ENCODE measurements around the gene CREM.
A peak's percentile ranks its signal among the peaks of the same experiment; 100 is the strongest.

The CREM gene

DNA sequence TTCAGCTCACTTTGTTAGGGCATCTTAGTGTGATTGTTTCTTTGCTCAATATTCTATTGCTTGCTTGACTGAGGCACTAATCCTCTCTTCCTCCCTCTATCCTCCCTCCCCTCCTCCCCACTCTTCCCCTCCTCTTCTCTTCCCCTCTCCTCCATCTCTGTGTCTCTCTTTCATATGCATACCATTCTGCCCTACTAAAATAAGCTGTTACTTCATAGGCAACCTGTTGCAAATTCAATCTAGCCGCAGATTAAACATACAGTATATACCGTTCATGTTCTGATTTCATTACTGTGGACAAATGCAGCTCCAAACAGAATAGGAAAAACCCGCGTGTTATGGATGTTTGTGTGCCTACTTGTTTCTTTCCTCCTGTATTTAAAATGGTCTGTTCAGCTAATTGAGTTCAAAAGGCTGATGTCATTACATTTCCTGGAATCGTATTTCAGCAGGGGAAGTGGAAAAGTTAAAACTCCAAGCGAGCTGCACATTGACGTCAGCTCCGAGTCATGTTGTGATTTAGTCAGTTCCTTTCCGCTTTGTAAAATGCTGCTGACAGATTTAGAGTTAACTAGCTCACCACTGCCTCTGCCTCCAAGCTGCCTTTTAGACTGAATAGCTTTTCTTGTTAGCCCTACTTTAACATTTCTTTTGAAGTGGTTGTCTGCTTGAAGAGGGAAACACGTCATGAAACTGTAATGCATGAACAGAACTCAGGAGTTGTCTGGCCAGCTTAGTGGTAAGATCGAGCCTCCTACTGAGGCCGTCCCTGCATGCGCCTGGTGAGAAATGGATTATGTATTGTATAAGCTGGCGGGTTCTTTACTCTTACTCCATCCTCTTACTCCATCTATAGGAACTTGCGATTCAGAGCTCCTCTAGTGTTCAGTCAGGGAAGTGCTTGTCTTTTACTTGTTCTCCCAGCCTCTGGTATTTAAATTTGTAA lies 69.0 kb downstream of the CREM start (continued):
- TF ChIP-seq TCF4 (CRISPR knock-in tag; IDR thresholded peaks at IDR 0.05; ENCODE audit: borderline replicate concordance) (peak; percentile 28; the same call in 1 of the 2 replicates), ARNTL (CRISPR knock-in tag; IDR thresholded peaks at IDR 0.05; ENCODE audit: borderline replicate concordance, low read depth) (no peak)

DNA sequence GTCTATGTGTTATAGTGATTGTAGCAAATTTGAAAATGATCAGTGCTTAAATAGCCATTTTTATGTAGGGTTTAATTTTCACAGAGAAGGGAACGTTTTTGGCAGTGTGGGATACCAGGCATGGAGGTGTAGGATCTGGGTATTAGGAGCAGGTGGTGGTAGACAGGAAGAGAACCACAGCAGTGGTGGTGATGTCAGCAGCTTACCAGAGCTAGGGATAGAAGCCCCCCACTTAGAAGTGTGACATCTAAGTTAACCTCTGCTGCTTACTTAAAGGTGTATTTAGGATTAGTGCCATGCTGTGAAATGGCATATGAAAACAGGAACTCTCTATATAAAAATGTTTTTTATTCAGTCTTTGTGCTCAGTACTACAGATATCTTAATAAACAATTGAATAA lies 73.8 kb downstream of the CREM start:
- ATAC-seq: no peak
- TF ChIP-seq SNAI2 (CRISPR knock-in tag; IDR thresholded peaks at IDR 0.05) (no peak), BACH2 (CRISPR knock-in tag; IDR thresholded peaks at IDR 0.05; ENCODE audit: borderline replicate concordance) (no peak), ZFP3 (CRISPR knock-in tag; IDR thresholded peaks at IDR 0.05) (no peak), TCF4 (CRISPR knock-in tag; IDR thresholded peaks at IDR 0.05; ENCODE audit: borderline replicate concordance) (no peak), ZNF70 (CRISPR knock-in tag; IDR thresholded peaks at IDR 0.05) (no peak), ZC3H10 (CRISPR knock-in tag; IDR thresholded peaks at IDR 0.05) (no peak), ARNTL (CRISPR knock-in tag; IDR thresholded peaks at IDR 0.05; ENCODE audit: borderline replicate concordance, low read depth) (no peak), CSDC2 (CRISPR knock-in tag; IDR thresholded peaks at IDR 0.05) (no peak)
- TF ChIP-seq, protein P1, sequence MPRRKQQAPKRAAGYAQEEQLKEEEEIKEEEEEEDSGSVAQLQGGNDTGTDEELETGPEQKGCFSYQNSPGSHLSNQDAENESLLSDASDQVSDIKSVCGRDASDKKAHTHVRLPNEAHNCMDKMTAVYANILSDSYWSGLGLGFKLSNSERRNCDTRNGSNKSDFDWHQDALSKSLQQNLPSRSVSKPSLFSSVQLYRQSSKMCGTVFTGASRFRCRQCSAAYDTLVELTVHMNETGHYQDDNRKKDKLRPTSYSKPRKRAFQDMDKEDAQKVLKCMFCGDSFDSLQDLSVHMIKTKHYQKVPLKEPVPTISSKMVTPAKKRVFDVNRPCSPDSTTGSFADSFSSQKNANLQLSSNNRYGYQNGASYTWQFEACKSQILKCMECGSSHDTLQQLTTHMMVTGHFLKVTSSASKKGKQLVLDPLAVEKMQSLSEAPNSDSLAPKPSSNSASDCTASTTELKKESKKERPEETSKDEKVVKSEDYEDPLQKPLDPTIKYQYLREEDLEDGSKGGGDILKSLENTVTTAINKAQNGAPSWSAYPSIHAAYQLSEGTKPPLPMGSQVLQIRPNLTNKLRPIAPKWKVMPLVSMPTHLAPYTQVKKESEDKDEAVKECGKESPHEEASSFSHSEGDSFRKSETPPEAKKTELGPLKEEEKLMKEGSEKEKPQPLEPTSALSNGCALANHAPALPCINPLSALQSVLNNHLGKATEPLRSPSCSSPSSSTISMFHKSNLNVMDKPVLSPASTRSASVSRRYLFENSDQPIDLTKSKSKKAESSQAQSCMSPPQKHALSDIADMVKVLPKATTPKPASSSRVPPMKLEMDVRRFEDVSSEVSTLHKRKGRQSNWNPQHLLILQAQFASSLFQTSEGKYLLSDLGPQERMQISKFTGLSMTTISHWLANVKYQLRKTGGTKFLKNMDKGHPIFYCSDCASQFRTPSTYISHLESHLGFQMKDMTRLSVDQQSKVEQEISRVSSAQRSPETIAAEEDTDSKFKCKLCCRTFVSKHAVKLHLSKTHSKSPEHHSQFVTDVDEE (CRISPR knock-in tag; IDR thresholded peaks at IDR 0.05): no peak
- TF ChIP-seq, protein P2, sequence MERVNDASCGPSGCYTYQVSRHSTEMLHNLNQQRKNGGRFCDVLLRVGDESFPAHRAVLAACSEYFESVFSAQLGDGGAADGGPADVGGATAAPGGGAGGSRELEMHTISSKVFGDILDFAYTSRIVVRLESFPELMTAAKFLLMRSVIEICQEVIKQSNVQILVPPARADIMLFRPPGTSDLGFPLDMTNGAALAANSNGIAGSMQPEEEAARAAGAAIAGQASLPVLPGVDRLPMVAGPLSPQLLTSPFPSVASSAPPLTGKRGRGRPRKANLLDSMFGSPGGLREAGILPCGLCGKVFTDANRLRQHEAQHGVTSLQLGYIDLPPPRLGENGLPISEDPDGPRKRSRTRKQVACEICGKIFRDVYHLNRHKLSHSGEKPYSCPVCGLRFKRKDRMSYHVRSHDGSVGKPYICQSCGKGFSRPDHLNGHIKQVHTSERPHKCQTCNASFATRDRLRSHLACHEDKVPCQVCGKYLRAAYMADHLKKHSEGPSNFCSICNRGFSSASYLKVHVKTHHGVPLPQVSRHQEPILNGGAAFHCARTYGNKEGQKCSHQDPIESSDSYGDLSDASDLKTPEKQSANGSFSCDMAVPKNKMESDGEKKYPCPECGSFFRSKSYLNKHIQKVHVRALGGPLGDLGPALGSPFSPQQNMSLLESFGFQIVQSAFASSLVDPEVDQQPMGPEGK (CRISPR knock-in tag; IDR thresholded peaks at IDR 0.05; ENCODE audit: borderline replicate concordance): no peak
- TF ChIP-seq, protein P3, sequence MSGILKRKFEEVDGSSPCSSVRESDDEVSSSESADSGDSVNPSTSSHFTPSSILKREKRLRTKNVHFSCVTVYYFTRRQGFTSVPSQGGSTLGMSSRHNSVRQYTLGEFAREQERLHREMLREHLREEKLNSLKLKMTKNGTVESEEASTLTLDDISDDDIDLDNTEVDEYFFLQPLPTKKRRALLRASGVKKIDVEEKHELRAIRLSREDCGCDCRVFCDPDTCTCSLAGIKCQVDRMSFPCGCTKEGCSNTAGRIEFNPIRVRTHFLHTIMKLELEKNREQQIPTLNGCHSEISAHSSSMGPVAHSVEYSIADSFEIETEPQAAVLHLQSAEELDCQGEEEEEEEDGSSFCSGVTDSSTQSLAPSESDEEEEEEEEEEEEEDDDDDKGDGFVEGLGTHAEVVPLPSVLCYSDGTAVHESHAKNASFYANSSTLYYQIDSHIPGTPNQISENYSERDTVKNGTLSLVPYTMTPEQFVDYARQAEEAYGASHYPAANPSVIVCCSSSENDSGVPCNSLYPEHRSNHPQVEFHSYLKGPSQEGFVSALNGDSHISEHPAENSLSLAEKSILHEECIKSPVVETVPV (CRISPR knock-in tag; IDR thresholded peaks at IDR 0.05): no peak
- TF ChIP-seq, protein P4, sequence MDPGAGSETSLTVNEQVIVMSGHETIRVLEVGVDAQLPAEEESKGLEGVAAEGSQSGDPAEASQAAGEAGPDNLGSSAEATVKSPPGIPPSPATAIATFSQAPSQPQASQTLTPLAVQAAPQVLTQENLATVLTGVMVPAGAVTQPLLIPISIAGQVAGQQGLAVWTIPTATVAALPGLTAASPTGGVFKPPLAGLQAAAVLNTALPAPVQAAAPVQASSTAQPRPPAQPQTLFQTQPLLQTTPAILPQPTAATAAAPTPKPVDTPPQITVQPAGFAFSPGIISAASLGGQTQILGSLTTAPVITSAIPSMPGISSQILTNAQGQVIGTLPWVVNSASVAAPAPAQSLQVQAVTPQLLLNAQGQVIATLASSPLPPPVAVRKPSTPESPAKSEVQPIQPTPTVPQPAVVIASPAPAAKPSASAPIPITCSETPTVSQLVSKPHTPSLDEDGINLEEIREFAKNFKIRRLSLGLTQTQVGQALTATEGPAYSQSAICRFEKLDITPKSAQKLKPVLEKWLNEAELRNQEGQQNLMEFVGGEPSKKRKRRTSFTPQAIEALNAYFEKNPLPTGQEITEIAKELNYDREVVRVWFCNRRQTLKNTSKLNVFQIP (CRISPR knock-in tag; IDR thresholded peaks at IDR 0.05; ENCODE audit: borderline replicate concordance, low read depth): no peak
- TF ChIP-seq, protein P5, sequence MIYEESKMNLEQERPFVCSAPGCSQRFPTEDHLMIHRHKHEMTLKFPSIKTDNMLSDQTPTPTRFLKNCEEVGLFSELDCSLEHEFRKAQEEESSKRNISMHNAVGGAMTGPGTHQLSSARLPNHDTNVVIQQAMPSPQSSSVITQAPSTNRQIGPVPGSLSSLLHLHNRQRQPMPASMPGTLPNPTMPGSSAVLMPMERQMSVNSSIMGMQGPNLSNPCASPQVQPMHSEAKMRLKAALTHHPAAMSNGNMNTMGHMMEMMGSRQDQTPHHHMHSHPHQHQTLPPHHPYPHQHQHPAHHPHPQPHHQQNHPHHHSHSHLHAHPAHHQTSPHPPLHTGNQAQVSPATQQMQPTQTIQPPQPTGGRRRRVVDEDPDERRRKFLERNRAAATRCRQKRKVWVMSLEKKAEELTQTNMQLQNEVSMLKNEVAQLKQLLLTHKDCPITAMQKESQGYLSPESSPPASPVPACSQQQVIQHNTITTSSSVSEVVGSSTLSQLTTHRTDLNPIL (CRISPR knock-in tag; IDR thresholded peaks at IDR 0.05; ENCODE audit: low read depth): no peak

DNA sequence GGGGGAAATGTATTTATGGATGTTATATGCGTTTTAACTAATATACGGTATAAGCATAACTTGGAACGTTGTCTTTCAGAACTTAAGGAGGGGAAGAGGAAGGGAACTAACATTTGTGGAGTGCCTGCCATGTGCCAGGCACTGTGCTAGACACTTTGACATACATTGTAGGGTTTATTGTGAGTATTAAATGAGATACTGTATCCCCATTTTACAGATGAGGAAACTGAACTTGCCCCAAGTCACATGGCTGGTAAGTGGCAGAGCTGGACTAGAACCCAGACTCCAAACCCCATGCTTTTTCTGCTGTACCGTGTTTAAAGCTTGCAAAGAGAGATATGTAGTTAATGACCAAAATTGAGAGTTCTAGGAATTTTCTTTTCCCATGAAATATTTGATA lies 74.6 kb downstream of the CREM start:
- ATAC-seq: no peak
- TF ChIP-seq ZFP30 (CRISPR knock-in tag; IDR thresholded peaks at IDR 0.05) (no peak), TOX (CRISPR knock-in tag; IDR thresholded peaks at IDR 0.05; ENCODE audit: borderline replicate concordance) (no peak), GLIS3 (CRISPR knock-in tag; IDR thresholded peaks at IDR 0.05) (no peak), CSDC2 (CRISPR knock-in tag; IDR thresholded peaks at IDR 0.05) (no peak), OSR1 (CRISPR knock-in tag; IDR thresholded peaks at IDR 0.05) (no peak), ZC3H10 (CRISPR knock-in tag; IDR thresholded peaks at IDR 0.05) (no peak)
- TF ChIP-seq, protein P1 (CRISPR knock-in tag; IDR thresholded peaks at IDR 0.05): no peak
- TF ChIP-seq, protein P4 (CRISPR knock-in tag; IDR thresholded peaks at IDR 0.05; ENCODE audit: borderline replicate concordance, low read depth): no peak
- TF ChIP-seq, protein P5 (CRISPR knock-in tag; IDR thresholded peaks at IDR 0.05; ENCODE audit: low read depth): no peak
- TF ChIP-seq, protein P3 (CRISPR knock-in tag; IDR thresholded peaks at IDR 0.05): no peak

All from SK-N-SH treated with all-trans-retinoic acid at 6 μM for 48 hours (cell line).